Gastrocnemius medialis (tissue), 4 donors: Measurements from ENCODE around the gene WDR70.

ENCODE experiments used
- POLR2A ChIP-seq, 2 donors: fragments of 450-650 bp; IDR thresholded peaks; one replicate each; pipeline ENCODE4 v1.6.1; 2017; ENCODE audit warnings: antibody characterized with exemption in 2 of 2, mild to moderate bottlenecking in 2 of 2, moderate library complexity in 2 of 2
- TF ChIP-seq, protein P1 (sequence below), 5 experiments: fragments of 450-650 bp in 3 of 5; fragments of 200-600 bp in 2 of 5; sonication (generic) in 2 of 5; IDR thresholded peaks in 4 of 5; conservative IDR thresholded peaks in 1 of 5; 1 replicate in 4 of 5; 2 replicates in 1 of 5; pipeline ENCODE4 v1.5.1; 2016 to 2019; ENCODE audit warnings: antibody characterized with exemption in 5 of 5, mild to moderate bottlenecking in 3 of 5, moderate library complexity in 3 of 5

- TF ChIP-seq, protein P1, sequence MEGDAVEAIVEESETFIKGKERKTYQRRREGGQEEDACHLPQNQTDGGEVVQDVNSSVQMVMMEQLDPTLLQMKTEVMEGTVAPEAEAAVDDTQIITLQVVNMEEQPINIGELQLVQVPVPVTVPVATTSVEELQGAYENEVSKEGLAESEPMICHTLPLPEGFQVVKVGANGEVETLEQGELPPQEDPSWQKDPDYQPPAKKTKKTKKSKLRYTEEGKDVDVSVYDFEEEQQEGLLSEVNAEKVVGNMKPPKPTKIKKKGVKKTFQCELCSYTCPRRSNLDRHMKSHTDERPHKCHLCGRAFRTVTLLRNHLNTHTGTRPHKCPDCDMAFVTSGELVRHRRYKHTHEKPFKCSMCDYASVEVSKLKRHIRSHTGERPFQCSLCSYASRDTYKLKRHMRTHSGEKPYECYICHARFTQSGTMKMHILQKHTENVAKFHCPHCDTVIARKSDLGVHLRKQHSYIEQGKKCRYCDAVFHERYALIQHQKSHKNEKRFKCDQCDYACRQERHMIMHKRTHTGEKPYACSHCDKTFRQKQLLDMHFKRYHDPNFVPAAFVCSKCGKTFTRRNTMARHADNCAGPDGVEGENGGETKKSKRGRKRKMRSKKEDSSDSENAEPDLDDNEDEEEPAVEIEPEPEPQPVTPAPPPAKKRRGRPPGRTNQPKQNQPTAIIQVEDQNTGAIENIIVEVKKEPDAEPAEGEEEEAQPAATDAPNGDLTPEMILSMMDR (IDR thresholded peaks at IDR 0.05 in 4 of 5, conservative IDR thresholded peaks at IDR 0.05 in 1 of 5) = no peak
- no peak for TF ChIP-seq POLR2A (IDR thresholded peaks at IDR 0.05)
Measured at GRCh38 chr5:37490120-37490810, 111.1 kb downstream of the WDR70 start.
